T1000 (cell line): ENCODE results near the gene DLL3.

ENCODE experiments used
- DNase-seq: peaks from one replicate; lab custom pipeline; 2025; ENCODE audit warnings: mixed read lengths; lab: John Stamatoyannopoulos, UW

The DLL3 gene

GRCh38 chr19:39517432-39517831, 18.7 kb downstream of the DLL3 start:
- no peak for DNase-seq

GRCh38 chr19:39518458-39518857, 19.7 kb downstream of the DLL3 start:
- DNase-seq, result no peak

- no peak for DNase-seq
Observed at GRCh38 chr19:39518975-39519374, 20.2 kb downstream of the DLL3 start.

GRCh38 chr19:39520541-39521484, 22.1 kb downstream of the DLL3 start:
- no peak for DNase-seq

- no peak for DNase-seq
Observed at GRCh38 chr19:39524495-39524894, 25.7 kb downstream of the DLL3 start.

GRCh38 chr19:39525205-39525604, 26.5 kb downstream of the DLL3 start:
- DNase-seq, result no peak

GRCh38 chr19:39531834-39532232, 33.1 kb downstream of the DLL3 start:
- no peak for DNase-seq

GRCh38 chr19:39532233-39533002, 33.7 kb downstream of the DLL3 start, which contains the start of gene EID2B:
Gene EID2B, minus strand, starts transcription at chr19:39532852. Its CDS starts 50 bp downstream, at chr19:39532802.
- peak; percentile 95 for DNase-seq

- no peak for DNase-seq
Observed at GRCh38 chr19:39533003-39533512, 34.3 kb downstream of the DLL3 start.

GRCh38 chr19:39533791-39534190, 35.0 kb downstream of the DLL3 start:
- DNase-seq, result no peak

- DNase-seq, result no peak
Observed at GRCh38 chr19:39539165-39539517, 40.4 kb downstream of the DLL3 start.

- DNase-seq, result peak; percentile 93
Observed at GRCh38 chr19:39539518-39540332, 41.0 kb downstream of the DLL3 start, which contains the start of gene EID2. Gene EID2, minus strand, starts transcription at chr19:39540161. Its CDS starts 82 bp downstream, at chr19:39540079.

- no peak for DNase-seq
Observed at GRCh38 chr19:39540333-39540673, 41.6 kb downstream of the DLL3 start.

GRCh38 chr19:39542206-39542605, 43.5 kb downstream of the DLL3 start:
- DNase-seq, result no peak

- no peak for DNase-seq
Observed at GRCh38 chr19:39543477-39543857, 44.7 kb downstream of the DLL3 start.

- DNase-seq, result no peak
Observed at GRCh38 chr19:39544226-39544903, 45.6 kb downstream of the DLL3 start.

- no peak for DNase-seq
Observed at GRCh38 chr19:39544911-39545310, 46.2 kb downstream of the DLL3 start.

GRCh38 chr19:39546599-39546998, 47.9 kb downstream of the DLL3 start:
- DNase-seq, result no peak

GRCh38 chr19:39550197-39550596, 51.5 kb downstream of the DLL3 start:
- no peak for DNase-seq

GRCh38 chr19:39553082-39553652, 54.4 kb downstream of the DLL3 start:
- DNase-seq, result no peak
